ENCODE measurements around the gene COMT.
A peak's percentile ranks its signal among the peaks of the same experiment; 100 is the strongest.

Gene COMT

DNA sequence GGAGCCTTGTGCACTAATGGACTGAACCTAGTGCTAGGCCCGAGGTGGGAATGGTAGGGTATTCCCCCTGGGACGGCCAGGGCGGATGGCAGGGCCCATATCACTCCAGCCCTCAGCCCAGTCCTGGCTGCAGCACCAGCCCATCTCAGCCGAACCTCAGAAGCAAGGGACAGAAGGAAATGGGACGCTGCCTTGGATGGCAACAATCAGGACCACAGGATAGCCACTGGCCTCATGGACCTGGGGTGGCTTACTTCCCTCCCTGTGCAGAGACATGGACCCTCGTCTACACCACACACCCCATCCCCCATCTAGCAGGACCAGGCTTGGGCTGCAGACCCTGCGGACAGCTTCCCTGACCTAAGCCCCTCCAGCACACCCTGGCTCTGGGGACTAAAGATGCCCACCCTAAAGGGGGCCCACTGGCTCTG is 50.9 kb downstream of the COMT start:
- no peak for DNase-seq

DNA sequence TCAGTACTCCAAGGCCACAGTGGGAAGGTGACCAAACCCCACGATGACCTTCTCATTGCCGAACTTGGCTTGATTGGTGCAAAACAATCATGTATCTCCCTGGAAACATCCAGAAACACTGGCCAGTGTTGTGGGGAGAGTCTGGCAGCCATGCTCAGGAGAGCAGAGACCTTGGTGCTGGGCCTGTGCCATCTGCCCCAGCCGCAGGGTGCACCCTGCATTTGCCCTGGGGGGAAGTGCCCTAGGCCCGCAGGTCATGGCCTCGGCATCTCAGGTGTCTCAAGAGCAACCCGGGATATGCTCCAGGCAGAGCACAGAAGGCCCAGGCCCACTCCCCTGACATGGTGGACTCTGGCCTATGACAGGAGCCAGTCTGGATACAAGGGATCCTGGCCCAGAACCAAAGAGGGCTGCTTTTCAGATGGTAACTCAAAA is 51.4 kb downstream of the COMT start:
- DNase-seq, result no peak

DNA sequence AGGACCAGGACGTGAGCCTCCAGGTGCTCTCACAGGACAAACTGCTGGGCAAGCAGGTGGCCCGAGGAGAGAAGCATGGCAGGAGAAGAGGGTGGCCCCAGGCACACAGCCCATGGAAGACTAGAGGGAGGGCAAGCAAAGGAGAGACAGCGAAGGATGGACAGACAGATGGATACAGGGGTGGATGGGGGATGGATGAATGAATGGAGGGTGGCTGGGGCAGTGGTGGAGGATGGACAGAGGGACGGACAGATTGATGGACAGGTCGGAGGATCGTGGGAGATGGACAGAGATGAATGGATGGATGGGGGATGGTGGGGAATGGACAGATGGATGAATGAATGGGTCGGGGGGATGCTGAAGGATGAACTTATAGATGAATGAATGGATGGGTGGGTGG is 52.4 kb downstream of the COMT start:
- no peak for DNase-seq

DNA sequence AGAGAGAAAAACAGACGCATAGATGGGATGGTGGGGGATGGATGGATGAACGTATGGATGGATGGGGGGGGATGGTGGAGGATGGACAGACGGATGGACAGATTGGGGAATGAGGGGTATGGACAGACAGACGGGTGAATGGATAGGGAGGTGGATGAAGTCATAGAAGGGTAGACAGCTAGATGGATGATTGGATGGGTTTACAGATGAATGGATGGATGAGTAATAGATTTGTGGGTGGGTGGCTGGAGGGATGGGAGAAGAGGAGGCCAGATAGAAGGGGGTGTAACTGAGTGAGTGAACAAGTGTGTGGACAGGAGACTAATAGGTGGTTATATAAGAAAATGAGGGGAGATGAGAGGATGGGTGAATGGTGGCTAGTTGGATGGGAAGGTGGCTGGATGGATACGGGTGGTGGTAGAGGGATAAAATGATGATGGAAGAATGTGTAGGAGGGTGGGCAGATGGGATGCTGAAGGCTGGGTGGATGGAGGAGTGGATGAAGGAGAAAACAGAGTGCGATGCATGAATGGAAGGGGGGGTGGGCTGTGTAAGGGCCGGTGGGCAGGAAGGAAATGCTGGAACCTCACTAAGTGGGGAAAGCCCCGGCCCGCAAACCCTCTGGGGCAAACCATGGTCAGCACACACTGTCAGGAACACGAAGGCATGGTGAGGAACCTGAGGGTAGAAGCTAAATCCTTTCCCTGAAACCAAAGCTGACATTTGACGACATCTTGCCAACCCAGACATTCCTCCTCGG is 53.5 kb downstream of the COMT start:
- no peak for DNase-seq

DNA sequence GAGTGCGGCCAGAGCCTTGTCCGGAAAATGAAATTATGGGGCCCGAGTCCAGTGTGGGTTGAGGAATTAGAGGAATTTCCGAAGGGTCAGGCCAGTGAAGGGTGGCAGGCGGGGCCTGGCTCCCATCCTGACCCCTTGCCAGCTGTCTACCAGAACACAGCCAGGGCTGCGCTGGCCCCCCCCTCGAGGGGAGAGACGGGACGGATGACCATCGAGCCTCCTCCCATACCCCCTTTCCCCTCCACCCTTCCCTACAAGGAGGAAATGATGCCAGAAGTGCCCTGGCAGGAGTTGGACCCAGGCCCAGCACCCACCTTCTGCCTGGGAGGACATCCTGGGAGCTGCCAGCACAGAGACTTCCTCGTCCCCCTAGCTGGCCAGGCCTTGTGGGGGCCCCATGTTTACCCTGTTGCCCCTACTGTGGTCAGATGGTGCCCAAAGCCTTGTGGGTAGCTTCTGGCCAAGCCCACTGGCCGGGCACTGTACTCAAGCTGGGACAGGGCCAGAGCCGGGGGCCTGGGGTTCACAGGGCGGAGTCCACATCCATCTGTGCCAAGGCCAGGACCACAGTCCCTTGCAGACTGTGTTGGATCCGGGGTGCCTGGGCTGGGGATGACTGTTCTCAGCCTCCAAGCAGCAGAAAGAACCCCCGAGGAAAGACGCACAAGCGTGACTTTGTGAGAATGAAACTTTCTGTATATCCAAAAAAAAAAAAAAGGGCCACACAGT is 54.2 kb downstream of the COMT start:
- no peak for DNase-seq

DNA sequence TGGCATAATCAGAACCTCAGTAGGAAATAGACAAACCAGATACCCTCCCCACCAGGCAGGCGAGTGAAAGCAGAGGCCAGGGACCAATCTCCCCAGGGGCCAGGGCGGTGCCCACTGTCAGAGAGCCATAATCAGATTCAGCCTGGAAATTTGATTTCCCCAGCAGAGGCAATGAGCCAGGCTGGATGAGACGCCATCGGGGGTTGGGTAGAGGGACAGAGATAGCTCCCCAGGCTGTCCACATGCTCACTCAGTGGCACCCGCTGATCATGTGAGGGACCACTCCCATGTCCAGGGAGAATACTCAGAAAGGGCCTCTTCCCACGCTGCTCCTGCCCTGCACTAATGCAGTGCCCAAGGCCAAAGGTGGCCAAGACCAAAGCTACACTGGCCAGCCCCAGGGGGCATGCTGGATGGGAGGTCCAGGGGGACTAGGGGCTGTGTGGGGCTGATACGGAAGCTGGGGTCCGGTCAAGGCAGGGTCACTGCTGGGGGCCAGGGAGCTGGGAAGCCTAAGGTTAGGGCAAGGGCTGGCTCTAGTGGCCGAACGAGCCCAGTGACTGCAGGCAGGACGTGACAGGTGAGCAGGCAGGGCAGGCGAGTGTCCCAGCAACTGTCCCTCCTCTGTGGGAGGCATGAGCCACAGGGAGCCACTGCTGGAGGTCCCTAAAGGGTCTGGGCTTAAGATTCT is 55.3 kb downstream of the COMT start:
- DNase-seq, result no peak

DNA sequence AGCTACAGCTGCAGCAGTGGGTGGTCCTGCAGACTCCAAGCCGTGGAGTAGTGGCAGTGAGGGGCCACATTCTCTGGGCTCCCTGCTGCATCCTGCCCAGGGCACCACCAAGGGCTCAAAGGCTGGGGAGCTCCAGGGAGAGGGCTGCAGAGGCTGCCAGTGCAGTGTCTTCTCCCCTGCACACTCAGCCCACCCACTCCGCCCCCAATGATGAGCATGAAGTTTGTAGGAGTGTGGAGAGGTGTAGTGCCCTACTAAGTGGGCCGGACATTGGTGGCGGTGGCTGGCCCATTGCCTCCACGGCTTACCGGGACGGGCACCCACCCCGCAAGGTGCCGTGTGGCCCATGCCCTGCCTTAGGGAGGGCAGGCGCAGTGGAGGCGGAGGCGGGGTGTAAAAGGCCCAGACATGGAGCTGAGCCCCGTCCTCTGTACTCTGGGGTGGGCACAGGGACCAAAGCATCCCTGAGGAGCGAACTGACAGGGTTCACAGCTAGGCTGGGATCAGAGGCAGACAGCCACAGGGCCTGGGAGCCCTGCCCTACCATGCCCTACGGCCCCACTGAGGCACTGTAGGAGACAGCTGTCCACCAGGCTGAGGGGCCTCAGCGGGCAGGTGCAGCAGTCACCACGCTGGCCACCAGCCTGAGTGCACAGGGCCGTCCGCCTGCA is 56.1 kb downstream of the COMT start:
- DNase-seq, result no peak

DNA sequence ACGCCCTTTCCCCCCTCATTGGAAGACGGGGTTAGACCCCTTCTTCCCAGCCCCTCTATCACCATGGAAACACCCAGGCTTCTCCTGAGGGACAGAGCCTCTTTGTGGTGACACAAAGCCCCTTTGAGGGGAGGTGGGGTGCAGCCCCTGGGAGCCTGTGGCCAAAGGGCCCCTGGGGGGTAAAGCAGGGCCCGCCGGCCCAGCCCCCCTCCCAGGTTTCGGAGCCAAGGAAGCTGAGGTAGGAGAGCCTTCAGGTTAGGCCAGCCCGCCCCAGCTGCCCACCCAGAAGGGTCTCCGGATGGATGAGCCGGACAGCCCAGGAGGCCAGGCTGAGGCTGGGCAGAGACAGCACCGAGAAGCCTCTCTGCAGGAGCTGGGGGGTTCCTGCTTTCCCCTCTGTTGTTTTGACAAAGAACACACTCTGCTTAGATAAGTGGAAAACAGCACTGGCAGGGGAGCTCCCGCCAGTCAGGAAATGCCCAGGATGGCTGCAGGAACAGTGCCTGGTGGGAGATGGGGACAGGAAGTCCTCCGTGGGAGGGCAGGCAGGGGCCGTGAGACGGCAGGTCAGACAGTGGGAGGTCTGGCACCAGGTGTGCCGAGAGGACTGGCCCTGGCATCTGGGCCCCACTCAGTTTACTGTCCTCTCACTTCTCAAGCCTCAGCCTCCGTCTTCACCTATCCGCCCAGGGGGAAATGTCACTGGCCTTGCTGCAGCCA is 56.8 kb downstream of the COMT start:
- no peak for DNase-seq

DNA sequence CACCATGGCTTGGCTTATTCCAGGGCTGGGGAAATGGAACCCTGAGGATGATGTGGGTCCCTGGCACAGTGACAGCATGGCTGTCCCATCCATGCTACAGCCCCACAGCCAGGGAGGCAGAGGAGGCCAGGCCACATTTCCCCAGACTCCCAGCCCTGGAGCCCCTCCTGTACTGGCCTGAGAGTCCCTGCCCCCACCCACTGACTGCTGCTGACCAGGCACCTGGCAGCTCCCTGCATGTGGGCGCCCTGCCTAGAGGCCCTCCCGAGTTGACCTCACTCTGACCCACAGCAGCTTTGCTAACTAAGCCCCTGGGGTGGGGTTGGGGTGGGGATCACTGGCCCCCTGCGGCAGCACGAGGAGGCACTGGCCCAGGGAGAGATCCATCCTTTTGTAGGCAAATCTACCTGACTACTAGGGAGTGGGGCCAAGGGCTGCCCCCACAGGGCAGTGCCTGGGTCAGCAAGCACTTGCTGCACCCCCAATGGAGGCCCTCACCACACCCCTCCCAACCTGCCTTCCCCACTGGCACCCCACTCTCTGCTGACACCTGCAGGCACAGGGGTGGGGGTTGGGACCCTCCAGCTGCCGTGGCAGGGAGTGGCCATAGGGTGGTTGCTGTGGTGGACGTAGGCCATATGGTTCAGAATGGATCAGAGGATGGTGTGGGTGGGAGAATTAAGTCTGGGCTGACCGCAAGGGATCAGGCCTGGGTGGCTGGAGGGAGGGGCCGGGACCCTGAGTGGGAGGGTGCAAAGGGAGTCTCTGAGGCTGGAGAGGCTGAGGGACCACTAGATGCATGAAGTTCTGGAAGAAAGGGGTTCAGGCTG is 57.6 kb downstream of the COMT start:
- no peak for DNase-seq

DNA sequence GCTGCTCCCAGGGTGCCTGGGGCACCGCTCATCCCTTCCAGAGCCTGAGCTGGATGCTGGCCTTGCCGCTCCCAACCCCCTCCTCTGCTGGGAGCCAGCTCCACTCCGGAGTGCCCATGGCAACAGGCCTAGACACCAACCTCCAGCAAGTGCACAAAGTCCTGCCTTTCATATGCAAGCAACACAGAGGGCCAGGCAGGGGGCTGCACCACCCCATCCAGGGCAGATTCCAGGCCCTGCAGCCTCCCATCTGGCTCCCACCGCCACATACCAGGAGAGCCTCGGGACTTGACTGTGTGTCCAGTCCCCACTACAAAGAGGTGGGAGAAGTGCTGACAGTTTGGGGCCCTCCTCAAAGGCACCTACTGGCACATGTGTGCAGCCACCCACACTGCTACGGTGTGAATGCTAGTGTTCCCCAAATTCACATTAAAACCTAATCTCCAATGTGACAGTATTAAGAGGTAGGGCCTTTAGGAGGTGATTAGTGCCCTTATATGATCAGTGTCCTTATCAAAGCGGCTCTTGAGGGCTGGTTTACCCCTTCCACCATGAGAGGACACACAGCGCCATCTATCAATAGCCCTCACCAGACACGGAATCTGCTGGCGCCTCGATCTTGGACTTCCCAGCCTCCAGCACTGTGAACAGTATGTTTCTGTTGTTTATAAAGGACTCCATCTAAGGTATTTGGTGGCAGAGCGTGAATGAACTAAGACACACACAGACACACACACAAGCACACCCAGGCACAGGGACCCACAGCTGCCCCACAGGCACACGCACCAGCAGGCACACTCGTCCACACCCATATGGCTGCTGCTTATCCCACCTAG is 58.9 kb downstream of the COMT start:
- DNase-seq, result peak in 33 of 56 donors; percentile 13 to 71 (median 44)

DNA sequence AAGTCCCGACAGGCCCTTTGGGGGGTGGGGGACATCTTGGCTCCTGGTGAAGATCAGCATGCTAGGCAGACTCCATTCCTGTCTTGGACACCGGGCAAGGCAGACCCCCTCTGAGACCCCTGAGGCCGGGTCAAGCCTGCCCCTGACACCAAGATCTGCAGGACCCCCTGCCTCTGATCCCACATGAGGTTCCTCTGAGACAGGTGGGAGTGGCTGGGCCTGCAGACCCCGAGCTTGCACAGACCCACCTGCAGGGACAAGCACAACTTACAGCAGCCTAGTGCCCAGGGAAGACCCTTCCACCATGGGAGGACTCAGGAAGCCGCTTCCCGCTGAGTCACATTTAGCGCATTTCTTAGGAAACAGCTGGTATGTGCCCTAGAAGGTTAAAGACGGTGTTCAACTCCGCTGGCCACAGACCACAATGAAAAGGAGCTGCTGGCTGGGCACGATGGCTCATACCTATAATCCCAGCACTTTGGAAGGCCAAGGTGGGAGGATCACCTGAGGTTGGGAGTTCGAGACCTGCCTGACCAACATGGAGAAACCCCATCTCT is 59.6 kb downstream of the COMT start:
- no peak for DNase-seq

DNA sequence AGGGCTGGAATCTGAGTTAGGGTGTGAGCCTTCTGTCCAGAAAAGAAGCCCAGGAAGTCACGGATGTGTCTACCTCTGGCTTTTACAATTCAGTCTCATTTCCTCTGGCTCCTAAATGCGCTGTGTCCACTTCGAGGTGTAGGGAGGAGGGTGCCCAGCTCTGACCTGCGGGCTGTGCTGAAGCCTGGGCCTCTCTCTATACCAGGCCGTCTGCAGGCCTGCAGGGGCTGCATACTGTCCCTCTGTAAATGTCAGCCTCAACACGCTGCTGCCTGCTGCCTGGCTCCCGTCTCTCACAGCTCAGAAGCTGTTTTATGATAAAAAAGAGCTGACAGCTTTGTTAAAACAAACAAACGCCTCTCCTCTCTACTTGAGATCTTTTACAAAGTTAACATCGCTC is 60.6 kb downstream of the COMT start:
- DNase-seq, result no peak

DNA sequence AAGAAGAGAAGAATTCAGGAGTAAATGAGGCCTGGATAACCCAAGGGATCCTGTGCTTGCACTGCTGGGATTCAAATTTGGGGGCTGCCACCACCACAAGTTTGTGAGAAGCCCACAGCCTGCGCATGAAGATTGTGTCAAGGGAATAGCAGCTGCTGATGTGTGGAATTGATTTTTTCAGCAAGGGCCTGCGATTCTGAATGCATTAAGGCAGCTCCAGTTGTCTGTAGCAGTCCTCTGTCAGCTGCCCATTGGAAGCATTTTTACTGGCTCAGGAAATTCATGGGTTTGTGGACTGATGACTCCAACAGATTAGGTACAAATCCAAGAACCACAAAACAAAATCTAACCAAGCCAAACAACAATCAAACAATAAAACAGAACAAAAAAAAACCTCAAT is 61.1 kb downstream of the COMT start:
- DNase-seq, result no peak

DNA sequence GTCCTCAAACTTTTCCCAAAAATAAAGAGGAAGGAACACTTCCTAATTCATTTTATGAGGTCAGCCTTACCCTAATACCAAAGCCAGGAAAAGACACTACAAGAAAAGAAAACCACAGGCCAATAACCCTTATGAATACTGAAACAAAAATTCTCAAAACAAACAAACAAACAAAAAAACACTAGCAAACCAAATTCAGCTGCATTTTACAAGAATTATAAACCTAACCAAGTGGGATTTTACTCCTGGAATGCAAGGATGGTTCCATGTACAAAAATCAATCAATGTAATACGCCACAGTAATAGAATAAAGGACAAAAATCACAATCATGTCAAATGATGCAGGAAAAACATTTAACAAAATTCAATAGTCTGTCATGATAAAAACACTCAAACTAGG is 61.7 kb downstream of the COMT start:
- DNase-seq, result no peak

DNA sequence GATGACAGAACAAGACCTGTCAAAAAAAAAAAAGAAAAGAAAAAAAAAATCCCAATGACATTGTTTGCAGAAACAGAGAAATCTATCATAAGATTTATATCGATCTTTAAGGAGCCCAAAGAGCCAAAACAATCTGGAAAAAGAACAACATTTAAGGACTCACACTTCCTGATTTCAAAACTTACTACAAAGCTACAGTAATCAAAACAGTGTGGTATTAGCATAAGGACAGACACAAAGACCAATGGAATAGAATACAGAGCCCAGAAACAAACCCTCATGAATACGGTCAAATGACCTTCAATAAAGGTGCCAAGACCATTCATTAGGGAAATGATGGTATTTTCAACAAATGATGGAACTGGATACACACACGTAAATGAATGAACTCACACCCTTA is 62.9 kb downstream of the COMT start:
- DNase-seq, result no peak

DNA sequence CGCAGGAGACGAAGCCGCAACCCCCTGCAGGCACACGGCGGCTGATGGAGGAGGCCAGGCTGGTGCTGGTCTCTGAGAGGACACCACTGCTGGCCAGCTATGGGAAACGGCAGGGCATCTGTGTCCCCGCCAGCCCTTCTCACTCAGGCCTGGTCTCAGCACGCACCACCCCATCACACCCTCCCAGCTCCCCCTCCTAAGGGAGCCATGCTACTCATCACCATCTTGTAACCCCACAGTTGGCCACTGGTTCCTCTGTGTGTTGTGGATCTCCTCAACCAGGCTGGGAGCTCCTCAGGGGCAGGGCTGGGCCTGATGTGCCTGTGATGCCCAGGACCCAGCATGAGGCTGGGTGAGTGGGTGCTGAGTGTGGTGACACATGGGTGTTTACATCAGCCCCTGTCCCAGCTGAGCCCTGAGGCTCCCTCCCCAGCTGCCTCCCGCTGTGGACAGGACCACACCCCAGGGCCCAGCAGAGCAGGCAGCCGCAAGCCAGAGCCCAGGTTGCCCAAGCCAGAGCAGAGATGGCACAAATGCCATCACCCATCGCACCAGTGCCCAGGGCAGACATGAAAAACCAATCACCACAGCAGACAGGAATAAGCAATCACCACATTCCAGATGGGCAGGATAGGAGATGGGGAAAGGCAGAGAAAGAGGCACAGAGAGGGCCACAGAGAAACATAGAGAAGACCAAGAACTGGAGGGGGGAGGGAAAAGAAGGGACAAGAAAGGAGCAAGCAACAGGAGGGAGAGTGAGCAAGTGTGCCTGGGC is 66.8 kb downstream of the COMT start:
- no peak for DNase-seq

DNA sequence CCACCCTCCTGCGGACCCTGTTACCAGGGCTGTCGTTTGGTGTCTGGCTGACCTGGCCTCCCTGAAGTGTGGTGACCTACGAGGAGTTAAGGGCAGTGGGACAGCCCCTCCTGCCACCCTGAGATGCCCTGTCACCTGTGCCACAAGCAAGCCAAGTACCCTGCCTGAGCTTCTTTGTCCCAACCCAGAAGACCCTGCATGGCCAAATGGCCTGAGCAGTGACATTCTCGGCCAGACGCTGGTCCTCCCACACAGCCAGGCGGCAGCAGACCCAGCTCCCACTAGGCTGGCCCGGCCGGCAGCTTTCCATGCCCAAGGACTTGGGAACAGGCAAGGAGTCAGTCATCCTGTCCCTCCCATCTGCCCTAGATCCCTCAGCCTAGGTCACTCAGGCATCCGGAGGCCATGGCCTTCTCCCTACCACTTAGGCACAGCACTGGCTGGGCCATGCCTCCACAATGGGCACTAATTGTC is 67.5 kb downstream of the COMT start:
- no peak for DNase-seq

Data from amygdala (tissue), 56 donors.